CD14-positive monocyte (primary cell): Measurements from ENCODE around the gene CEP72. TPM values are rescaled to one million over a fixed set of nuclear protein-coding genes. Genes with fewer than 3 reads are reported as not detected.

Source experiments
- DNase-seq, 3 donors: peaks; one replicate each; pipeline ENCODE4 v3.0.0-alpha.2; 2011 to 2022
- H2AFZ ChIP-seq: 2 replicates; pipeline ENCODE4 v1.6.0; 2012; ENCODE audit warnings: mild to moderate bottlenecking, low read depth, low read length, inconsistent platforms; ENCODE audit not compliant: insufficient read depth, poor library complexity, severe bottlenecking
- H3K27ac ChIP-seq, 2 donors: 1 replicate in 1 of 2; 2 replicates in 1 of 2; pipeline ENCODE4 v1.5.1; 2012 to 2013; ENCODE audit warnings: low read length in 2 of 2, control low read depth in 1 of 2, inconsistent platforms in 1 of 2, low read depth in 1 of 2, mild to moderate bottlenecking in 1 of 2
- H3K27me3 ChIP-seq, 2 donors: one replicate each; pipeline versions ENCODE4 v1.6.0 to v1.6.1; 2011 to 2013; ENCODE audit warnings: low read length in 2 of 2; ENCODE audit not compliant: control insufficient read depth in 2 of 2, insufficient read depth in 2 of 2
- H3K36me3 ChIP-seq, 2 donors: replicated peaks in 1 of 2; 1 replicate in 1 of 2; 2 replicates in 1 of 2; pipeline versions ENCODE4 v1.5.1 to v1.6.1; 2012 to 2013; ENCODE audit warnings: low read length in 2 of 2, control low read depth in 1 of 2, inconsistent platforms in 1 of 2, mild to moderate bottlenecking in 1 of 2; ENCODE audit not compliant: insufficient read depth in 2 of 2, control insufficient read depth in 1 of 2
- H3K4me1 ChIP-seq, 2 donors: 1 replicate in 1 of 2; 2 replicates in 1 of 2; pipeline versions ENCODE4 v1.5.1 to v1.6.1; 2012 to 2013; ENCODE audit warnings: low read length in 2 of 2, control low read depth in 1 of 2, inconsistent platforms in 1 of 2, mild to moderate bottlenecking in 1 of 2, moderate library complexity in 1 of 2; ENCODE audit not compliant: insufficient read depth in 2 of 2, control insufficient read depth in 1 of 2
- H3K4me2 ChIP-seq: replicated peaks from 2 replicates; pipeline ENCODE3; 2012; ENCODE audit warnings: low read length, moderate library complexity, mild to moderate bottlenecking; ENCODE audit not compliant: poor library complexity, severe bottlenecking; ENCODE audit errors: extremely low read depth
- H3K4me3 ChIP-seq, 3 experiments: fragments of 200-600 bp in 1 of 3; sonication (generic) in 1 of 3; replicated peaks in 1 of 3; 1 replicate in 2 of 3; 2 replicates in 1 of 3; pipeline ENCODE4 v1.5.1; 2011 to 2013; ENCODE audit warnings: low read length in 3 of 3, mild to moderate bottlenecking in 3 of 3, control low read depth in 2 of 3, low read depth in 2 of 3, inconsistent platforms in 1 of 3, moderate library complexity in 1 of 3
- H3K79me2 ChIP-seq: 2 replicates; pipeline ENCODE4 v1.6.0; 2012; ENCODE audit warnings: mild to moderate bottlenecking, control low read depth, inconsistent platforms, low read length, moderate library complexity; ENCODE audit not compliant: insufficient read depth
- H3K9ac ChIP-seq: 2 replicates; pipeline ENCODE4 v1.6.0; 2017; ENCODE audit warnings: low read length, mild to moderate bottlenecking; ENCODE audit not compliant: insufficient read depth, poor library complexity, severe bottlenecking
- H3K9me3 ChIP-seq, 2 donors: replicated peaks in 1 of 2; 1 replicate in 1 of 2; 2 replicates in 1 of 2; pipeline versions ENCODE4 v1.5.1 to v1.6.1; 2012 to 2013; ENCODE audit warnings: low read length in 2 of 2, control low read depth in 1 of 2; ENCODE audit not compliant: control insufficient read depth in 1 of 2, insufficient read depth in 1 of 2
- H4K20me1 ChIP-seq: 2 replicates; pipeline ENCODE4 v1.6.0; 2012; ENCODE audit warnings: mild to moderate bottlenecking, low read length, control low read depth, moderate library complexity; ENCODE audit not compliant: insufficient read depth
- H3K27ac Mint-ChIP-seq, 7 donors: one replicate each; pipeline ENCODE4 v1.8.0; 2020; ENCODE audit warnings: mild to moderate bottlenecking in 7 of 7, mixed read lengths in 7 of 7, moderate library complexity in 6 of 7, inconsistent platforms in 2 of 7
- H3K27me3 Mint-ChIP-seq, 3 donors: one replicate each; pipeline ENCODE4 v1.8.0; 2021 to 2022; ENCODE audit warnings: low read depth in 3 of 3, mild to moderate bottlenecking in 3 of 3, mixed read lengths in 3 of 3, moderate library complexity in 3 of 3, inconsistent platforms in 1 of 3
- H3K36me3 Mint-ChIP-seq, 2 donors: one replicate each; pipeline ENCODE4 v1.8.0; 2020; ENCODE audit warnings: mixed read lengths in 2 of 2, inconsistent platforms in 1 of 2, mild to moderate bottlenecking in 1 of 2
- H3K4me1 Mint-ChIP-seq: one replicate; pipeline ENCODE4 v1.8.0; 2020; ENCODE audit warnings: mild to moderate bottlenecking, mixed read lengths
- H3K4me3 Mint-ChIP-seq, 2 donors: one replicate each; pipeline ENCODE4 v1.8.0; 2020; ENCODE audit warnings: mild to moderate bottlenecking in 2 of 2, mixed read lengths in 2 of 2, moderate library complexity in 1 of 2
- H3K9me3 Mint-ChIP-seq, 7 donors: one replicate each; pipeline ENCODE4 v1.8.0; 2020 to 2022; ENCODE audit warnings: mixed read lengths in 7 of 7, mild to moderate bottlenecking in 6 of 7, moderate library complexity in 6 of 7, inconsistent platforms in 2 of 7
- CTCF ChIP-seq: fragments of 200-600 bp; IDR thresholded peaks from one replicate; pipeline ENCODE4 v1.8.0; 2022; ENCODE audit warnings: antibody characterized with exemption, mild to moderate bottlenecking
- WGBS: methylation state at CpG from one replicate; pipeline ENCODE4 v1.1.5; 2013; ENCODE audit warnings: missing lambda C conversion rate; ENCODE audit not compliant: insufficient coverage; 5-methylcytosine and 5-hydroxymethylcytosine counted together
- intact Hi-C, 2 donors: fragments of 100-400 bp; cut with micrococcal nuclease; formaldehyde crosslinking; loops; one replicate each; pipeline versions ENCODE4 v1.15.0 to v1.15.1; 2023
- polyA plus RNA-seq, 3 donors: library from polyadenylated mRNA; depleted of rRNA in 1 of 3; unstranded in 2 of 3; stranded (reverse) in 1 of 3; fragments of 300-500 nt in 2 of 3; fragments of >200 nt in 1 of 3; fragmentation: Illumina TruSeq in 2 of 3; gene quantifications; 1 replicate in 2 of 3; 2 replicates in 1 of 3; pipeline ENCODE4 v1.2.3, GENCODE V29; 2012 to 2021

The CEP72 gene
- polyA plus RNA-seq, 3 donors = 0.13 to 2.1 (median 0.24) TPM

- Histone ChIP-seq H3K36me3 (no peaks in the 10 kb centered on the region), H3K9ac (no peak overlapping the region), H3K27ac (no peak overlapping the region), H3K4me1 (no peaks in the 10 kb centered on the region), H4K20me1 (no peaks in the 10 kb centered on the region), H3K27me3 (peaks cover 0 to 9% of the 10 kb centered on the region in 2 donors), H3K79me2 (no peaks in the 10 kb centered on the region), H3K4me3 (no peak overlapping the region), H3K4me2 (no peak overlapping the region), H3K9me3 (peaks cover 3 to 5% of the 10 kb centered on the region in 2 donors), H2AFZ (no peak overlapping the region)
- H3K36me3 Mint-ChIP-seq = no peaks in the 10 kb centered on the region
- H3K4me3 Mint-ChIP-seq = no peak overlapping the region
- no peak overlapping the region for H3K27ac Mint-ChIP-seq
- H3K27me3 Mint-ChIP-seq = peaks cover 24 to 50% (median 27%) of the 10 kb centered on the region in 3 donors
- peaks cover 2 to 15% (median 4%) of the 10 kb centered on the region in 7 donors for H3K9me3 Mint-ChIP-seq
- DNase-seq = no peak
- 92% methylated on average over 2 of the region's 2 CpGs for WGBS
- no peak for TF ChIP-seq CTCF
- intact Hi-C loops = no loop called here
- no peaks in the 10 kb centered on the region for H3K4me1 Mint-ChIP-seq
Measured at GRCh38 chr5:584216-584615, 27.9 kb upstream of the CEP72 start.

DNA sequence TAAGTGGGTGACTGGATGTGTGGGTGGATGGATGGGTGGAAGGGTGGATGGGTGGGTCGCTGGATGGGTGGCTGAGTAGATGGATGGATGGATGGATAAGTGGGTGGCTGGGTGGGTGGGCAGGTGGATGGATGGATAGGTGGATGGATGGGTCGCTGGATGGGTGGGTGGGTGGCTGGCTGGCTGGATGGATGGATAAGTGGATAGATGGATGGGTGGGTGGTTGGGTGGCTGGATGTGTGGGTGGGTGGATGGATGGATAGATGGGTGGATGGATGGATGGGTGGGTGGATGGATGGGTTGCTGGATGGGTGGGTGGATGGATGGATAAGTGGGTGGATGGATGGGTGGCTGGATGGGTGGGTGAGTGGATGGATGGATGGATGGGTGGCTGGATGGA lies 27.3 kb upstream of the CEP72 start:
- Mint-ChIP-seq H3K27ac (no peak overlapping the region), H3K4me1 (no peaks in the 10 kb centered on the region), H3K4me3 (no peak overlapping the region), H3K9me3 (peaks cover 6 to 21% (median 10%) of the 10 kb centered on the region in 7 donors), H3K36me3 (no peaks in the 10 kb centered on the region), H3K27me3 (peaks cover 23 to 49% (median 28%) of the 10 kb centered on the region in 3 donors)
- H3K79me2 ChIP-seq = no peaks in the 10 kb centered on the region
- no peak overlapping the region for H3K4me3 ChIP-seq
- intact Hi-C loops = no loop called here
- no peak for TF ChIP-seq CTCF
- no peak overlapping the region for H3K9ac ChIP-seq
- H2AFZ ChIP-seq = no peak overlapping the region
- 81% methylated on average over 2 of the region's 2 CpGs for WGBS
- peaks cover 0 to 9% of the 10 kb centered on the region in 2 donors for H3K27me3 ChIP-seq
- H4K20me1 ChIP-seq = no peaks in the 10 kb centered on the region
- DNase-seq = no peak
- H3K9me3 ChIP-seq = peaks cover 6 to 7% of the 10 kb centered on the region in 2 donors
- H3K4me2 ChIP-seq = no peak overlapping the region
- no peaks in the 10 kb centered on the region for H3K4me1 ChIP-seq
- H3K36me3 ChIP-seq = no peaks in the 10 kb centered on the region
- H3K27ac ChIP-seq = no peak overlapping the region
